PC-3 (cell line): ENCODE results near the gene FXR2. TPM values are rescaled to one million over a fixed set of nuclear protein-coding genes. Genes with fewer than 3 reads are reported as not detected.

Experiments
- ATAC-seq: fragments of 200-7000 bp; cut with Tn5 transposase; 2 replicates; pipeline ENCODE4 v1.9.1; 2020; ENCODE audit warnings: mild to moderate bottlenecking, moderate library complexity
- BruUV-seq: library from RNA; stranded (reverse); fragments of 400-500 nt; replicated peaks from 2 replicates; lab custom pipeline; 2021; lab: Mats Ljungman, UMichigan
- CTCF ChIA-PET: fragments of 300-600 bp; sonication (Branson Sonifier 250); formaldehyde crosslinking; loops from one replicate; lab custom pipeline; 2022; ENCODE audit warnings: antibody characterized with exemption; lab: Charles Lee
- POLR2A ChIA-PET: fragments of 300-600 bp; sonication (Branson Sonifier 250); formaldehyde crosslinking; loops from one replicate; lab custom pipeline; 2022; ENCODE audit warnings: antibody characterized with exemption; ENCODE audit not compliant: unreplicated experiment; lab: Charles Lee
- DNase-seq: peaks from one replicate; pipeline ENCODE4 v3.0.0-alpha.2; 2015
- H2AFZ ChIP-seq: fragments of 300-600 bp; sonication (generic); 2 replicates; pipeline ENCODE4 v1.6.0; 2016; ENCODE audit warnings: antibody characterized with exemption, low read length
- H3F3A ChIP-seq: fragments of 300-600 bp; sonication (generic); one replicate; pipeline ENCODE4 v1.6.0; 2017; ENCODE audit warnings: antibody characterized with exemption, low read length, control low read depth, mild to moderate bottlenecking; ENCODE audit not compliant: unreplicated experiment
- H3K27ac ChIP-seq: fragments of 300-600 bp; sonication (generic); 2 replicates; pipeline ENCODE4 v1.5.1; 2016; ENCODE audit warnings: mild to moderate bottlenecking, low read length
- H3K27me3 ChIP-seq: fragments of 300-600 bp; sonication (generic); 2 replicates; pipeline ENCODE4 v1.6.1; 2016; ENCODE audit warnings: low read length, mixed read lengths
- H3K36me3 ChIP-seq: fragments of 300-600 bp; sonication (generic); 2 replicates; pipeline ENCODE4 v1.6.1; 2016; ENCODE audit warnings: low read depth, mixed run types, low read length, mixed read lengths
- H3K4me1 ChIP-seq: fragments of 300-600 bp; sonication (generic); 2 replicates; pipeline ENCODE4 v1.5.1; 2016; ENCODE audit warnings: low read length; ENCODE audit not compliant: insufficient read depth
- H3K4me2 ChIP-seq: fragments of 300-600 bp; sonication (generic); 2 replicates; pipeline ENCODE4 v1.6.0; 2016; ENCODE audit warnings: low read length
- H3K4me3 ChIP-seq: fragments of 300-600 bp; sonication (generic); 2 replicates; pipeline ENCODE4 v1.5.1; 2016; ENCODE audit warnings: mild to moderate bottlenecking, low read length, mixed read lengths
- H3K79me2 ChIP-seq: fragments of 300-600 bp; sonication (generic); 2 replicates; pipeline ENCODE4 v1.6.1; 2017; ENCODE audit warnings: low read length, mixed read lengths
- H3K9ac ChIP-seq: fragments of 300-600 bp; sonication (generic); 2 replicates; pipeline ENCODE4 v1.6.0; 2016; ENCODE audit warnings: mild to moderate bottlenecking, low read length
- H3K9me2 ChIP-seq: fragments of 300-600 bp; sonication (generic); replicated peaks from 2 replicates; pipeline ENCODE4 v1.6.1; 2016; ENCODE audit warnings: mixed run types, low read length, mixed read lengths
- H3K9me3 ChIP-seq: fragments of 300-600 bp; sonication (generic); 2 replicates; pipeline ENCODE4 v1.6.1; 2016; ENCODE audit warnings: low read length, mixed read lengths
- H4K20me1 ChIP-seq: fragments of 300-600 bp; sonication (generic); 2 replicates; pipeline ENCODE4 v1.6.1; 2016; ENCODE audit warnings: low read length, mixed read lengths
- CTCF ChIP-seq: fragments of 300-600 bp; sonication (generic); conservative IDR thresholded peaks from 2 replicates; pipeline ENCODE4 v1.5.1; 2017; ENCODE audit warnings: antibody characterized with exemption, low read depth, mild to moderate bottlenecking, low read length
- EZH2 ChIP-seq: fragments of 300-600 bp; sonication (generic); IDR thresholded peaks from one replicate; pipeline ENCODE4 v1.6.1; 2017; ENCODE audit warnings: antibody characterized with exemption, mild to moderate bottlenecking, low read length; ENCODE audit not compliant: unreplicated experiment
- EZH2phosphoT487 ChIP-seq: fragments of 300-600 bp; sonication (generic); IDR thresholded peaks from 2 replicates; pipeline ENCODE4 v1.6.1; 2018; ENCODE audit warnings: mild to moderate bottlenecking, antibody characterized with exemption, low read length, borderline replicate concordance
- intact Hi-C: fragments of 100-400 bp; cut with micrococcal nuclease; formaldehyde crosslinking; loops from 2 replicates; pipeline ENCODE4 v1.9.0; 2023
- total RNA-seq: library from RNA; depleted of rRNA; stranded (reverse); fragments of >200 nt; gene quantifications from 2 replicates; pipeline ENCODE4 v1.2.3, GENCODE V29; 2014

FXR2 gene
- total RNA-seq, 1 experiment from 2014 or later = 51.4 TPM

DNA sequence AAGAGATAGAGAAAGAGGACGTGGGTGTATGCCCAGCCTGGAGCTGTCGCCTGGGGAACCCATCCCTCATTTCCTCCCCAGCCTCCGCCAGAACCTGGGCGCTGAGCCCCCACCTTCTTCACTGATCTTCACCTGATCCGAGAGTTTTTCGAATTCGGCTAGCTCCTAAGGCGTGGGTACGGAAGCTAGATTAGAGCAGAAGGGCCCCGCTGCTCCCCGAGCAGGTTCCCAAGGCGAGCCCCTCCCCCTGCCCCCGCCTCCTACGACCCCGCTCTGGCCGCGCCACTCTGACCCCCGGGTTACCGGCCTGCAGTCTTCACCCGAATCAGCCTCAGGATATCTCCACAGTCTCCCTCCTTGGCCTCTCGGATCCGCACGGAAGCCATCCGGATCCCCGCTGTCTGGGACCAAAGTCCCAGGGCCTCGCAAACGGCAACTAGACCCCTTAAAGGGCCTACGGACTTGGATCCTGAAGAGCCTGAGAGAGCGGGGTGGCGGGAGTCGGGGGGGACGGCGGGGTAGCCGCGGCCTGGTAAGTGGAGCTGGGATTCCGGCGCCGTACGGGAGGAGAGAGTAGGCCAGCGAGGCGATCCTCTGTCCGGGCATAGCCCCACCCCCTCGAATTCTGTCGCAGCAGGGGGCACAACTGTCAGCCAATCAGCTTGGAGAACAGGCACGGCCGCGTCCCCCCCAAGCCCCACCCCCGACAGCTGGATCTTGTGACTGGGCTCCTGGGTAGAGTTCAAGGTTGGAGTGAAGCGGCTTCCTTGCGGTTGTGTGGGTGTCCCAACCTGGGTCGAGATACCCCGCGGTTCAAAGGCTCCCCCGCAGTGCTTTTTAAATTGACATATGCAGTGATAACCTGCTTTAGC is 12.8 kb upstream of the FXR2 start, which contains the start of gene SAT2:
Gene SAT2 (minus strand): TSS at position 572 of the 872 bp plus-strand sequence. CDS start 186 bp downstream, at position 386.
- CTCF ChIA-PET = interaction anchor here (0.6 to 1.1 kb wide), 4 partner anchors 18 to 67 kb away, joined by 3 to 5 read pairs (median 4); partner anchors contain the start of genes ATP1B2 and TP53

DNA sequence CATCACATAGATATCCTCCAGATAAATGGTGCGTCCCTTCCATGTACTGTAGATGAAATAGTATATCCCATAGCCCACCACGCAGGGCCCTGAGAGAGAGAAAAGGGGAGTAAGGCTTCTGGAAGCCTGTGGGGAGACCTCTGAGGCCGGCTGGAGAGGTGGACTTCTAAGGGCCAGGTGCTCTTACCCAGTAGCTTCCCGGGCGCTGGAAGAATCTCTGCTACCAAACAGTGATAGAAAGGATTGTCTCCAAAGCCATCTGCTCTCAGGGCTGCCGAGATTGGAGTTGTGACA is 12.2 kb upstream of the FXR2 start:
- Histone ChIP-seq H3K36me3 (no peaks in the 10 kb centered on the region), H3K9me3 (no peaks in the 10 kb centered on the region), H3K4me3 (peak overlapping the region; percentile 91), H3K9me2 (no peaks in the 10 kb centered on the region), H3K79me2 (peaks cover 13% of the 10 kb centered on the region), H4K20me1 (no peaks in the 10 kb centered on the region), H3F3A (no peaks in the 10 kb centered on the region), H3K9ac (peak overlapping the region; percentile 84), H3K4me1 (no peaks in the 10 kb centered on the region), H3K27ac (no peak overlapping the region), H3K4me2 (peak overlapping the region; percentile 86), H2AFZ (peak overlapping the region; percentile 87), H3K27me3 (no peaks in the 10 kb centered on the region)
- TSS peak; percentile 80 for BruUV-seq
- no peak for TF ChIP-seq EZH2
- TF ChIP-seq EZH2phosphoT487 = no peak
- TF ChIP-seq CTCF = no peak
- CTCF ChIA-PET = interaction anchor here (1.1 kb wide), 1 partner anchor 60 kb away, joined by 3 read pairs; the partner anchor contains the start of gene TP53
- ATAC-seq (no peak; the same call in 1 of the 2 replicates), DNase-seq (no peak)
- POLR2A ChIA-PET = interaction anchor here (0.5 kb wide), 1 partner anchor 12 kb away, joined by 4 read pairs; no protein-coding TSS in a partner anchor
- intact Hi-C loops = no loop called here

More for the DNA sequence above, 12.8 kb upstream of the FXR2 start, which contains the start of gene SAT2:
- H4K20me1 ChIP-seq = no peaks in the 10 kb centered on the region
- peak within 1 kb of the TSS; percentile 87 for H2AFZ ChIP-seq
- H3K79me2 ChIP-seq = peaks cover 13% of the 10 kb centered on the region
- H3K27ac ChIP-seq = no peak within 1 kb of the TSS
- H3K27me3 ChIP-seq = no peaks in the 10 kb centered on the region
- peak within 1 kb of the TSS; percentile 91 for H3K4me3 ChIP-seq
- DNase-seq (peak; percentile 84), ATAC-seq (peak; percentile 98)
- POLR2A ChIA-PET = interaction anchor here (0.5 to 1.1 kb wide), 6 partner anchors 13 to 466 kb away, joined by 3 to 6 read pairs (median 4); partner anchors contain the start of genes FXR2 and TP53
- peak within 1 kb of the TSS; percentile 84 for H3K9ac ChIP-seq
- BruUV-seq = no TSS peak
- peak within 1 kb of the TSS; percentile 86 for H3K4me2 ChIP-seq
- no peaks in the 10 kb centered on the region for H3K36me3 ChIP-seq
- TF ChIP-seq CTCF = no peak
- TF ChIP-seq EZH2 = no peak
- no peak for TF ChIP-seq EZH2phosphoT487
- H3K9me3 ChIP-seq = no peaks in the 10 kb centered on the region
- H3K9me2 ChIP-seq = no peaks in the 10 kb centered on the region
- intact Hi-C loops = no loop called here
- no peaks in the 10 kb centered on the region for H3F3A ChIP-seq
- H3K4me1 ChIP-seq = no peaks in the 10 kb centered on the region
